ENCODE data around the gene TOP1. TPM values are rescaled to one million over a fixed set of nuclear protein-coding genes. Genes with fewer than 3 reads are reported as not detected.

The TOP1 gene
- total RNA-seq, 1 experiment from 2014 or later: 144 TPM

GRCh38 chr20:41135888-41136679 lies 107.5 kb downstream of the TOP1 start:
- H3K27ac Mint-ChIP-seq (ENCODE audit: unreplicated experiment): peak overlapping the region; percentile 82
- POLR2A ChIA-PET: interaction anchor here (0.6 to 0.9 kb wide), 2 partner anchors 205 to 567 kb away, joined by 3 to 4 read pairs; partner anchors contain the start of gene LPIN3
- H3K27me3 ChIP-seq (replicated peaks; ENCODE audit: control insufficient read depth, insufficient read depth, low read length): no peaks in the 10 kb centered on the region
- CTCF ChIA-PET: interaction anchor here (0.6 to 4.0 kb wide), 27 partner anchors 8 to 1086 kb away, joined by 3 to 83 read pairs (median 5); partner anchors contain the start of genes LPIN3 and ZHX3
- TSS peak; percentile 46 for BruUV-seq (replicated peaks)
- peaks cover 59% of the 10 kb centered on the region for H3K36me3 Mint-ChIP-seq (ENCODE audit: insufficient read depth, unreplicated experiment)
- intact Hi-C loops (cut with micrococcal nuclease; ENCODE audit: unreplicated experiment): loop anchor here (1.0 to 10.0 kb wide), 7 partner anchors 25 to 204 kb away; partner anchors contain the start of genes LPIN3, TOP1 and ZHX3
- no peak for DNase-seq
- 0 out of 2 replicates have a peak, but pooled peaks cover 2% of the 10 kb centered on the region for H3K36me3 ChIP-seq (ENCODE audit: control insufficient read depth, insufficient read depth, low read length)
- H3K4me1 Mint-ChIP-seq (ENCODE audit: low read depth, unreplicated experiment): peaks cover 21% of the 10 kb centered on the region
- no peaks in the 10 kb centered on the region for H3K9me3 Mint-ChIP-seq (ENCODE audit: unreplicated experiment)
- no peaks in the 10 kb centered on the region for H3K9me3 ChIP-seq
- TF ChIP-seq, protein P1, sequence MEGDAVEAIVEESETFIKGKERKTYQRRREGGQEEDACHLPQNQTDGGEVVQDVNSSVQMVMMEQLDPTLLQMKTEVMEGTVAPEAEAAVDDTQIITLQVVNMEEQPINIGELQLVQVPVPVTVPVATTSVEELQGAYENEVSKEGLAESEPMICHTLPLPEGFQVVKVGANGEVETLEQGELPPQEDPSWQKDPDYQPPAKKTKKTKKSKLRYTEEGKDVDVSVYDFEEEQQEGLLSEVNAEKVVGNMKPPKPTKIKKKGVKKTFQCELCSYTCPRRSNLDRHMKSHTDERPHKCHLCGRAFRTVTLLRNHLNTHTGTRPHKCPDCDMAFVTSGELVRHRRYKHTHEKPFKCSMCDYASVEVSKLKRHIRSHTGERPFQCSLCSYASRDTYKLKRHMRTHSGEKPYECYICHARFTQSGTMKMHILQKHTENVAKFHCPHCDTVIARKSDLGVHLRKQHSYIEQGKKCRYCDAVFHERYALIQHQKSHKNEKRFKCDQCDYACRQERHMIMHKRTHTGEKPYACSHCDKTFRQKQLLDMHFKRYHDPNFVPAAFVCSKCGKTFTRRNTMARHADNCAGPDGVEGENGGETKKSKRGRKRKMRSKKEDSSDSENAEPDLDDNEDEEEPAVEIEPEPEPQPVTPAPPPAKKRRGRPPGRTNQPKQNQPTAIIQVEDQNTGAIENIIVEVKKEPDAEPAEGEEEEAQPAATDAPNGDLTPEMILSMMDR (IDR thresholded peaks at IDR 0.05; ENCODE audit: insufficient read depth in 1 of 2, low read depth in 1 of 2, low read length in 1 of 2, severe bottlenecking in 1 of 2, unreplicated experiment in 1 of 2): peak in 1 of 2 experiments; percentile 19
- peak overlapping the region; percentile 83 for H3K4me3 Mint-ChIP-seq (ENCODE audit: unreplicated experiment)
- H3K4me3 ChIP-seq (ENCODE audit: low read depth, low read length): peak overlapping the region; percentile 96
- H3K27me3 Mint-ChIP-seq (ENCODE audit: insufficient read depth, unreplicated experiment): no peaks in the 10 kb centered on the region
- H3K4me1 ChIP-seq: peaks cover 17% of the 10 kb centered on the region

GRCh38 chr20:41136680-41137613 lies 108.3 kb downstream of the TOP1 start, which contains the start of gene PLCG1:
TSS of gene PLCG1 (plus strand) at chr20:41137543. CDS start at chr20:41137642, 99 bp downstream.
- H3K27ac Mint-ChIP-seq (ENCODE audit: unreplicated experiment): peak within 1 kb of the TSS; percentile 82
- TF ChIP-seq, protein P1 (IDR thresholded peaks at IDR 0.05; ENCODE audit: insufficient read depth in 1 of 2, low read depth in 1 of 2, low read length in 1 of 2, severe bottlenecking in 1 of 2, unreplicated experiment in 1 of 2): no peak
- Histone ChIP-seq H3K27me3 (replicated peaks; ENCODE audit: control insufficient read depth, insufficient read depth, low read length) (no peaks in the 10 kb centered on the region), H3K36me3 (ENCODE audit: control insufficient read depth, insufficient read depth, low read length) (0 out of 2 replicates have a peak, but pooled peaks cover 2% of the 10 kb centered on the region), H3K4me1 (peaks cover 17% of the 10 kb centered on the region), H3K9me3 (no peaks in the 10 kb centered on the region), H3K4me3 (ENCODE audit: low read depth, low read length) (peak within 1 kb of the TSS; percentile 96)
- peaks cover 21% of the 10 kb centered on the region for H3K4me1 Mint-ChIP-seq (ENCODE audit: low read depth, unreplicated experiment)
- no peaks in the 10 kb centered on the region for H3K27me3 Mint-ChIP-seq (ENCODE audit: insufficient read depth, unreplicated experiment)
- ChIA-PET POLR2A (interaction anchor here (0.9 kb wide), 1 partner anchor 204 kb away, joined by 4 read pairs; the partner anchor contains the start of gene LPIN3), CTCF (interaction anchor here (0.7 to 4.0 kb wide), 10 partner anchors 19 to 447 kb away, joined by 3 to 83 read pairs (median 11); partner anchors contain the start of genes LPIN3 and ZHX3)
- no peaks in the 10 kb centered on the region for H3K9me3 Mint-ChIP-seq (ENCODE audit: unreplicated experiment)
- peak within 1 kb of the TSS; percentile 83 for H3K4me3 Mint-ChIP-seq (ENCODE audit: unreplicated experiment)
- no TSS peak for BruUV-seq (replicated peaks)
- DNase-seq: peak; percentile 93 to 99
- H3K36me3 Mint-ChIP-seq (ENCODE audit: insufficient read depth, unreplicated experiment): peaks cover 52% of the 10 kb centered on the region
- intact Hi-C loops (cut with micrococcal nuclease; ENCODE audit: unreplicated experiment): loop anchor here (2.0 to 10.0 kb wide), 4 partner anchors 26 to 180 kb away; partner anchors contain the start of genes TOP1 and ZHX3
